Ovary (tissue), 3 donors: ENCODE measurements around the gene SYT15.

Experiments used
- CTCF ChIP-seq, 3 donors: fragments of 450-650 bp in 2 of 3; fragments of 200-600 bp in 1 of 3; IDR thresholded peaks; one replicate each; pipeline versions ENCODE4 v1.5.1 to v1.8.0; 2016 to 2022; ENCODE audit warnings: antibody characterized with exemption in 3 of 3, mild to moderate bottlenecking in 1 of 3
- POLR2A ChIP-seq: fragments of 450-650 bp; IDR thresholded peaks from one replicate; pipeline ENCODE4 v1.6.1; 2017; ENCODE audit warnings: antibody characterized with exemption, mild to moderate bottlenecking, moderate library complexity
- donor health status: DM: no; HTN: no; CAD: no.

GRCh38 chr10:46542567-46543465 is 36.1 kb upstream of the SYT15 start:
- TF ChIP-seq CTCF (IDR thresholded peaks at IDR 0.05), result no peak
- TF ChIP-seq POLR2A, result no peak
